ENCODE data around the gene LUC7L.

DNA sequence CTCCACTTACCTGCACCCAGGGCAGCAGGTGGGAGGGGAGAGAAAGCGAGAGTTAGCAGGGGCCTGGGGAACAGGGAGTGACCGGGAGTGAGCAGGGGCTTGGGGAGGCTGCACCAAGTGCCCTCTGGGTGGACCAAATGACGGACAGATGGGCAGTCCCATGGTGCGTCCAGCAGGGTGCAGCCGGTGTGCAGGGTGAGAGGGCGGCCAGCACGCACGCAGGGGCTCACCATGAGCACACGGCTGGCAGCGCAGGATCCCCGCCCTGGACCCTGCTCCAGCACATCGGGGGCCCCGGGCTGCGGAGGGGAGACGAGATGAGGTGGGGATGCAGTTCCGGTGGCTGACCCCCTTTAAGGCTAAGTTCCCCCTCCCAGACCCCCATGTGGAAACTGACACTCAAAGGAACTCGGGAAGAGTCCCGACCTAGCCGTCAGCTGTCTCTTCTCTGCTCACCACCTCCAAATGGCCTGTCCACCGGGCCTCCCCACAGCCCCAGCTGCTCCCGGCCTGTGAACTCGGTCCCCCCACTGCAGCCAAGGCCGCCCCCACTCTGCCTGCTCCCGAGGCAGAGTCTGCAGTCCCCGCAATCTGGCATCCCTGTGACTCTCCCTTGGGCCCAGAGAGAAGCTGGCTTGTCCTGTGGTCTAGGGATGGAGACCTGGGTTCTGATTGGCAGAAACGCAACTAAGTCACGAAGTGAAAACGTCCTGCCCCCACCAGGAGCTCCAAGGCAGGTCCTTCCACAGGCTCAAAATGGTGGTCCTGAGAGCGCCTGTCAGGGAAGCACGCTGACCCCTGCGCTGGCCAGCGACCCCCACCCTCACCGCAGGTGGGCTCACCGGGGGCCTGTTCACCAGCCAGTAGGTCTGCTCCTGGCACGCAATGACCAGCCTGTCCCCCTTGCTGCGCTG lies 43.6 kb upstream of the LUC7L start:
- TF ChIP-seq EP300 (IDR thresholded peaks at IDR 0.05; ENCODE audit: borderline replicate concordance) (no peak), NFIC (IDR thresholded peaks at IDR 0.05) (no peak), REST (IDR thresholded peaks at IDR 0.05; ENCODE audit: low read depth) (no peak)
